OCI-LY7 (cell line): ENCODE measurements around the gene ANKRD44. TPM values are rescaled to one million over a fixed set of nuclear protein-coding genes. Genes with fewer than 3 reads are reported as not detected.

Experiments
- BruUV-seq: library from RNA; stranded (reverse); fragments of 400-500 nt; replicated peaks from 2 replicates; lab custom pipeline; 2021; lab: Mats Ljungman, UMichigan
- CTCF ChIA-PET: fragments of 300-600 bp; sonication (Branson Sonifier 250); formaldehyde crosslinking; loops from one replicate; lab custom pipeline; 2022; ENCODE audit warnings: antibody characterized with exemption; ENCODE audit not compliant: unreplicated experiment; lab: Charles Lee
- POLR2A ChIA-PET: fragments of 300-600 bp; sonication (Branson Sonifier 250); formaldehyde crosslinking; loops from one replicate; lab custom pipeline; 2022; ENCODE audit warnings: antibody characterized with exemption; lab: Charles Lee
- DNase-seq: peaks from one replicate; pipeline ENCODE4 v3.0.0-alpha.2; 2015; ENCODE audit warnings: low spot score
- H2AFZ ChIP-seq: fragments of 200-600 bp; sonication (generic), shearing (Covaris generic); 2 replicates; pipeline ENCODE4 v1.6.1; 2014; ENCODE audit warnings: mild to moderate bottlenecking, antibody characterized with exemption, low read length, moderate library complexity
- H3K27ac ChIP-seq: fragments of 200-600 bp; sonication (generic); 2 replicates; pipeline ENCODE4 v1.5.1; 2014; ENCODE audit warnings: mixed run types, low read depth, mild to moderate bottlenecking, moderate library complexity, low read length, inconsistent platforms; ENCODE audit not compliant: poor library complexity, severe bottlenecking
- H3K36me3 ChIP-seq: fragments of 200-600 bp; sonication (generic); 2 replicates; pipeline ENCODE4 v1.6.1; 2014; ENCODE audit warnings: mild to moderate bottlenecking, antibody characterized with exemption, low read length, moderate library complexity, mixed read lengths; ENCODE audit not compliant: insufficient read depth
- H3K4me1 ChIP-seq: fragments of 200-600 bp; sonication (generic); 2 replicates; pipeline ENCODE4 v1.5.1; 2014; ENCODE audit warnings: mild to moderate bottlenecking, low read length; ENCODE audit not compliant: insufficient read depth, poor library complexity, severe bottlenecking
- H3K4me2 ChIP-seq: fragments of 200-600 bp; sonication (generic); 2 replicates; pipeline ENCODE4 v1.6.1; 2014; ENCODE audit warnings: mild to moderate bottlenecking, low read length
- H3K4me3 ChIP-seq: fragments of 200-600 bp; sonication (generic); 2 replicates; pipeline ENCODE4 v1.5.1; 2014; ENCODE audit warnings: mild to moderate bottlenecking, low read depth, low read length; ENCODE audit not compliant: poor library complexity, severe bottlenecking
- H3K79me2 ChIP-seq: fragments of 200-600 bp; sonication (generic); 2 replicates; pipeline ENCODE4 v1.6.1; 2016; ENCODE audit warnings: low read depth, mild to moderate bottlenecking, low read length, moderate library complexity, mixed read lengths; ENCODE audit not compliant: insufficient read depth
- H3K9me2 ChIP-seq: fragments of 200-600 bp; sonication (generic); 2 replicates; pipeline ENCODE4 v1.6.1; 2016; ENCODE audit warnings: mild to moderate bottlenecking, low read length, mixed read lengths; ENCODE audit not compliant: insufficient read depth
- H3K9me3 ChIP-seq: fragments of 200-600 bp; sonication (generic); 2 replicates; pipeline ENCODE4 v1.6.1; 2014; ENCODE audit warnings: mild to moderate bottlenecking, mixed run types, low read length, mixed read lengths
- H4K20me1 ChIP-seq: fragments of 200-600 bp; sonication (generic); 2 replicates; pipeline ENCODE4 v1.6.1; 2014; ENCODE audit warnings: mild to moderate bottlenecking, antibody characterized with exemption, low read length, moderate library complexity, mixed read lengths; ENCODE audit not compliant: insufficient read depth
- EZH2phosphoT487 ChIP-seq: fragments of 200-600 bp; sonication (generic); IDR thresholded peaks from 2 replicates; pipeline ENCODE4 v1.6.1; 2018; ENCODE audit warnings: low read depth, borderline replicate concordance, mild to moderate bottlenecking, mixed run types, antibody characterized with exemption, low read length, moderate library complexity, mixed read lengths
- intact Hi-C: fragments of 100-400 bp; cut with micrococcal nuclease; formaldehyde crosslinking; loops from one replicate; pipeline ENCODE4 v1.10.0; 2022; ENCODE audit not compliant: unreplicated experiment
- total RNA-seq, 2 experiments: library from RNA; depleted of rRNA in 1 of 2; stranded (reverse); fragments of >200 nt in 1 of 2; shearing (Covaris generic) in 1 of 2; gene quantifications; 2 replicates each; pipeline ENCODE4 v1.2.3, GENCODE V29; 2014 to 2022
- TF ChIP-seq, protein P1 (sequence below): fragments of 200-600 bp; sonication (generic); conservative IDR thresholded peaks from 2 replicates; pipeline ENCODE4 v1.5.1; 2014; ENCODE audit warnings: mild to moderate bottlenecking, antibody characterized with exemption, low read length, moderate library complexity, mixed read lengths

Gene ANKRD44
- total RNA-seq, 2 experiments from 2014 or later = 69.4 to 73.7 TPM

DNA sequence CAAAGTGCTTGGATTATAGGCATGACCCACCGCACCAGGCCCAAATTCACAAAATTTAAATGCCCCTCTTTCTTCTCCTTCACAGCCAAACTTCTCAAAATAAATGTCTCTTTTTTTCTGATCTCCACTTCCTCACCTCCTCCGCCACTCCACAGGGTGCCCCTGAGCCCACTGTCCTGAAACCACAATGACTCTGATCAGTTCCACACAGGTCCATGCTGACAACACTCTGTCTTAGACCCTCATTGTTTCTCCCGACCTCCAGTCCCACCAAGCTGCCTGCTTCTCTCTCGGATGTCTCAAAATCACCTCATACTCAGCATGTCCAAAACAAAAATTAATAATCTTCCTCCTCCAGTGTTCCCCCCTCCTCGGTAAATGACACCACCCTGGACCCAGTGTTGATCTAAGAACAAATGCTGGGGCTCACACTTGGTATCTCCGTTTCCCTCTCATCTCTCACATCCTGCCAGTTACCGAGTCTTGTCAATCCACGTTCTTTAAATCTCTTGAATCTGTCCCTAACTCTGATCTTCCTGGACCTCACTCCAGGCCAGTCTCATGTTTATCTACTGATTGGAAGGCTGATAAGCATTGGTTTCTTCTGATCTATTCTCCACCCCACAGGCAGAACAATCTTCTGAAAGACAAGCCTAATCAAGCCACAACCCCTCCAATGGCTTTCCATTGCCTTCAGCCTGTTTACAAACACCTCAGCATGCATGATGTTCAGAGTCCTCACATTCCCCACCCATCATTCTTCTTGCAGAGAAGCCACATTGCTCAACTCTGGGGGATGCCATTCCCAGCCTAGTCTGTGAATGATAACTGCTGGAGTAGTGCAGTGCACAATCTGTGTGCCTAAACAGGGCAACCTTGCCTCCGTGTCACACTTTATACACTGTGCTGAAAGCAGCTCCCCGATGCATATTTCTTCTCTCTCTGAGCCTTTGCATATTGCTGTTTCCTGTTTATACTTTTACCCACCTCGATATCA is 12.4 kb upstream of the ANKRD44 start:
- Histone ChIP-seq H3K4me3 (no peak overlapping the region), H3K9me2 (no peaks in the 10 kb centered on the region), H2AFZ (peak overlapping the region; percentile 81), H4K20me1 (no peaks in the 10 kb centered on the region), H3K79me2 (no peaks in the 10 kb centered on the region), H3K27ac (no peak overlapping the region), H3K9me3 (no peaks in the 10 kb centered on the region), H3K4me1 (peaks cover 8% of the 10 kb centered on the region), H3K4me2 (peak overlapping the region; percentile 49), H3K36me3 (no peaks in the 10 kb centered on the region)
- CTCF ChIA-PET = no interaction called here
- POLR2A ChIA-PET = interaction anchor here (0.7 kb wide), 1 partner anchor 80 kb away, joined by 3 read pairs; no protein-coding TSS in a partner anchor
- no TSS peak for BruUV-seq
- TF ChIP-seq, protein P1, sequence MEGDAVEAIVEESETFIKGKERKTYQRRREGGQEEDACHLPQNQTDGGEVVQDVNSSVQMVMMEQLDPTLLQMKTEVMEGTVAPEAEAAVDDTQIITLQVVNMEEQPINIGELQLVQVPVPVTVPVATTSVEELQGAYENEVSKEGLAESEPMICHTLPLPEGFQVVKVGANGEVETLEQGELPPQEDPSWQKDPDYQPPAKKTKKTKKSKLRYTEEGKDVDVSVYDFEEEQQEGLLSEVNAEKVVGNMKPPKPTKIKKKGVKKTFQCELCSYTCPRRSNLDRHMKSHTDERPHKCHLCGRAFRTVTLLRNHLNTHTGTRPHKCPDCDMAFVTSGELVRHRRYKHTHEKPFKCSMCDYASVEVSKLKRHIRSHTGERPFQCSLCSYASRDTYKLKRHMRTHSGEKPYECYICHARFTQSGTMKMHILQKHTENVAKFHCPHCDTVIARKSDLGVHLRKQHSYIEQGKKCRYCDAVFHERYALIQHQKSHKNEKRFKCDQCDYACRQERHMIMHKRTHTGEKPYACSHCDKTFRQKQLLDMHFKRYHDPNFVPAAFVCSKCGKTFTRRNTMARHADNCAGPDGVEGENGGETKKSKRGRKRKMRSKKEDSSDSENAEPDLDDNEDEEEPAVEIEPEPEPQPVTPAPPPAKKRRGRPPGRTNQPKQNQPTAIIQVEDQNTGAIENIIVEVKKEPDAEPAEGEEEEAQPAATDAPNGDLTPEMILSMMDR = no peak
- TF ChIP-seq EZH2phosphoT487 = no peak
- intact Hi-C loops = no loop called here
- DNase-seq = no peak

DNA sequence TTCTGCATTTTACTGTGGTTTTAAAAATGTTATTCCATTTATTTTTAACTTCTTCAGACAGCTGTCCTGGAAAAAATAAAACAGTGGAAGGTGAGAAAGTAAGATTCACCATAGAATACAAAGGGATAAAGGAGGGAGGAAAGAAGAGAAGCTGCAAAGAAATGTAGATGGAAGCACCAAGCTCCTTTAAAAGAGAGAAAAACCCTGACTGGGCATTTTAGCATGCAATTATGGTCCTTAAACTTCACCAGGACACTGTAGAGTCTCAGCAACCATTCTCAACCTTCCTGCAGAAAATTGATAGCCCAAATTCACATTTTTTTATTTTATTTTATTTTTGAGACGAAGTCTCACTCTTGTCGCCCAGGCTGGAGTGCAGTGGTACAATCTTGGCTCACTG is 11.6 kb upstream of the ANKRD44 start:
- Histone ChIP-seq H3K9me3 (no peaks in the 10 kb centered on the region), H2AFZ (no peak overlapping the region), H3K4me1 (peaks cover 8% of the 10 kb centered on the region), H4K20me1 (no peaks in the 10 kb centered on the region), H3K4me3 (no peak overlapping the region), H3K36me3 (no peaks in the 10 kb centered on the region), H3K4me2 (no peak overlapping the region), H3K9me2 (no peaks in the 10 kb centered on the region), H3K79me2 (no peaks in the 10 kb centered on the region), H3K27ac (no peak overlapping the region)
- DNase-seq = no peak
- TF ChIP-seq, protein P1 = no peak
- TF ChIP-seq EZH2phosphoT487 = no peak
- POLR2A ChIA-PET = interaction anchor here (0.9 kb wide), 1 partner anchor 11 kb away, joined by 3 read pairs; no protein-coding TSS in a partner anchor
- CTCF ChIA-PET = no interaction called here
- intact Hi-C loops = no loop called here
- BruUV-seq = no TSS peak
